K562 (cell line): ENCODE data around the gene SLMAP. TPM values are rescaled to one million over a fixed set of nuclear protein-coding genes. Genes with fewer than 3 reads are reported as not detected.

Source experiments
- ATAC-seq: fragments of 200-7000 bp; cut with Tn5 transposase; 3 replicates; pipeline ENCODE4 v1.9.1; 2020; ENCODE audit warnings: moderate library complexity
- BruUV-seq: library from RNA; stranded (reverse); fragments of 400-500 nt; replicated peaks from 2 replicates; lab custom pipeline; 2021; lab: Mats Ljungman, UMichigan
- CTCF ChIA-PET: fragments of 300-600 bp; formaldehyde crosslinking; extraction: SDS; loops from one replicate; lab custom pipeline; 2021; ENCODE audit warnings: low intra/inter-chr PET ratio; lab: Yijun Ruan, JAX
- POLR2A ChIA-PET: fragments of 300-600, 350-650 bp; sonication (Branson Sonifier 250); formaldehyde crosslinking; extraction: SDS; loops from one replicate; lab custom pipeline; 2021; ENCODE audit warnings: antibody characterized with exemption, inconsistent platforms; lab: Yijun Ruan, JAX
- DNase-seq, 4 experiments: peaks; one replicate each; pipeline versions ENCODE4 v3.0.0 to v3.0.0-alpha.2; 2011 to 2018; ENCODE audit warnings: low spot score in 3 of 4, mixed read lengths in 3 of 4; ENCODE audit errors: extremely low read depth in 1 of 4
- FAIRE-seq: peaks from 2 replicates; lab custom pipeline; 2011; peaks lifted over from hg19 to GRCh38; lab: Jason Lieb, UNC
- H2AFZ ChIP-seq: 2 replicates; pipeline ENCODE4 v1.6.0; 2011; ENCODE audit warnings: low read depth, low read length, control low read depth, inconsistent platforms
- H3K27ac ChIP-seq: fragments of 200-600 bp; 3 replicates; pipeline ENCODE4 v1.8.0; 2011; ENCODE audit warnings: low read depth, mild to moderate bottlenecking, control low read depth, inconsistent platforms, low read length, moderate library complexity, mixed read lengths; ENCODE audit errors: extremely low read depth
- H3K27me3 ChIP-seq, 2 experiments: fragments of 300-600 bp in 1 of 2; 2 replicates in 1 of 2; 3 replicates in 1 of 2; pipeline versions ENCODE4 v1.6.0 to v1.8.0; 2011; ENCODE audit warnings: inconsistent platforms in 2 of 2, low read length in 2 of 2, mild to moderate bottlenecking in 1 of 2, mixed read lengths in 1 of 2, moderate library complexity in 1 of 2; ENCODE audit not compliant: control insufficient read depth in 2 of 2, insufficient read depth in 2 of 2
- H3K36me3 ChIP-seq: fragments of 300-600 bp; 3 replicates; pipeline ENCODE4 v1.8.0; 2011; ENCODE audit warnings: mild to moderate bottlenecking, low read length, inconsistent platforms; ENCODE audit not compliant: control insufficient read depth, insufficient read depth
- H3K4me1 ChIP-seq, 2 experiments: fragments of 200-600 bp in 1 of 2; replicated peaks in 1 of 2; 2 replicates in 1 of 2; 3 replicates in 1 of 2; pipeline versions ENCODE4 v1.5.1 to v1.8.0; 2011; ENCODE audit warnings: inconsistent platforms in 2 of 2, low read length in 2 of 2, mild to moderate bottlenecking in 1 of 2, mixed read lengths in 1 of 2, moderate library complexity in 1 of 2; ENCODE audit not compliant: control insufficient read depth in 2 of 2, insufficient read depth in 2 of 2
- H3K4me2 ChIP-seq: 2 replicates; pipeline ENCODE4 v1.6.1; 2011; ENCODE audit warnings: low read length, control low read depth, inconsistent platforms, mixed read lengths; ENCODE audit not compliant: insufficient read depth
- H3K4me3 ChIP-seq: fragments of 200-600 bp; sonication (generic), shearing (Covaris generic); 2 replicates; pipeline ENCODE4 v1.5.1; 2016; ENCODE audit warnings: control low read depth, inconsistent platforms
- H3K79me2 ChIP-seq: fragments of 200-600 bp; 3 replicates; pipeline ENCODE4 v1.8.0; 2011; ENCODE audit warnings: low read length, inconsistent platforms; ENCODE audit not compliant: control insufficient read depth, insufficient read depth
- H3K9ac ChIP-seq, 2 experiments: 2 replicates each; pipeline versions ENCODE4 v1.6.0 to v1.6.1; 2011; ENCODE audit warnings: low read depth in 2 of 2, low read length in 2 of 2, control low read depth in 1 of 2, inconsistent platforms in 1 of 2, mild to moderate bottlenecking in 1 of 2, mixed read lengths in 1 of 2; ENCODE audit not compliant: insufficient read depth in 1 of 2
- H3K9me1 ChIP-seq: one replicate; pipeline ENCODE4 v1.6.0; 2011; ENCODE audit warnings: inconsistent platforms, mild to moderate bottlenecking, low read length, moderate library complexity; ENCODE audit not compliant: control insufficient read depth, insufficient read depth
- H3K9me3 ChIP-seq: replicated peaks from 2 replicates; pipeline ENCODE4 v1.5.1; 2011; ENCODE audit warnings: low read depth, low read length, inconsistent platforms; ENCODE audit not compliant: control insufficient read depth, insufficient read depth
- H4K20me1 ChIP-seq: replicated peaks from 2 replicates; pipeline ENCODE4 v1.6.1; 2011; ENCODE audit warnings: low read length, inconsistent platforms, mixed read lengths; ENCODE audit not compliant: control insufficient read depth, insufficient read depth
- ADNP ChIP-seq: fragments of 200-800 bp; sonication (Bioruptor generic); IDR thresholded peaks from 2 replicates; pipeline ENCODE4 v1.6.1; 2016; ENCODE audit warnings: missing genetic modification characterization, missing compliant biosample characterization
- CREB1 ChIP-seq, 2 experiments: sonication (generic) in 1 of 2; formaldehyde crosslinking in 1 of 2; IDR thresholded peaks; 2 replicates each; pipeline versions ENCODE4 v1.6.1 to v1.8.0; 2012 to 2022; ENCODE audit warnings: inconsistent platforms in 1 of 2, mild to moderate bottlenecking in 1 of 2, missing genetic modification reagents in 1 of 2, moderate library complexity in 1 of 2
- DMBX1 ChIP-seq: fragments of 250-450 bp; sonication (Bioruptor Pico); IDR thresholded peaks from 2 replicates; pipeline ENCODE4 v1.8.0; 2022; ENCODE audit warnings: inconsistent platforms, mild to moderate bottlenecking, moderate library complexity, borderline replicate concordance
- DPF2 ChIP-seq: fragments of 450-650 bp; IDR thresholded peaks from 2 replicates; pipeline ENCODE4 v1.6.1; 2016
- ESRRA ChIP-seq: fragments of 450-650 bp; IDR thresholded peaks from 2 replicates; pipeline ENCODE4 v1.6.1; 2014; ENCODE audit warnings: low read depth, mild to moderate bottlenecking, moderate library complexity, borderline replicate concordance
- EWSR1 ChIP-seq: fragments of 450-650 bp; IDR thresholded peaks from 2 replicates; pipeline ENCODE4 v1.6.1; 2018; ENCODE audit warnings: borderline replicate concordance, mild to moderate bottlenecking, low read depth, moderate library complexity; ENCODE audit not compliant: partially characterized antibody
- GATA2 ChIP-seq: sonication (generic); formaldehyde crosslinking; IDR thresholded peaks from 2 replicates; pipeline ENCODE4 v1.4.0; 2020; ENCODE audit warnings: mild to moderate bottlenecking, missing genetic modification reagents
- HDAC1 ChIP-seq, 2 experiments: fragments of 450-650 bp; IDR thresholded peaks; 2 replicates each; pipeline ENCODE4 v1.6.1; 2016 to 2017; ENCODE audit warnings: inconsistent platforms in 1 of 2, mild to moderate bottlenecking in 1 of 2, moderate library complexity in 1 of 2
- PTRF ChIP-seq: fragments of 450-650 bp; IDR thresholded peaks from 2 replicates; pipeline ENCODE4 v1.6.1; 2016; ENCODE audit warnings: mild to moderate bottlenecking, missing genetic modification characterization, missing compliant biosample characterization
- SMARCE1 ChIP-seq: fragments of 450-650 bp; IDR thresholded peaks from 2 replicates; pipeline ENCODE4 v1.7.1; 2016; ENCODE audit warnings: mild to moderate bottlenecking
- TEAD4 ChIP-seq, 2 experiments: sonication (generic) in 1 of 2; formaldehyde crosslinking in 1 of 2; IDR thresholded peaks; 2 replicates each; pipeline versions ENCODE4 v1.6.1 to v1.8.0; 2012 to 2022; ENCODE audit warnings: borderline replicate concordance in 1 of 2, inconsistent platforms in 1 of 2, low read length in 1 of 2, mild to moderate bottlenecking in 1 of 2, missing genetic modification reagents in 1 of 2
- XRCC5 ChIP-seq: fragments of 200-400 bp; formaldehyde crosslinking; IDR thresholded peaks from 2 replicates; pipeline ENCODE4 v1.6.1; 2017; ENCODE audit warnings: low read depth, mild to moderate bottlenecking, low read length
- ZFP30 ChIP-seq: fragments of 250-450 bp; sonication (Bioruptor Pico); IDR thresholded peaks from 2 replicates; pipeline ENCODE4 v1.8.0; 2022; ENCODE audit warnings: moderate library complexity, mild to moderate bottlenecking, inconsistent platforms, borderline replicate concordance
- ZFX ChIP-seq: sonication (generic); formaldehyde crosslinking; IDR thresholded peaks from 2 replicates; pipeline ENCODE4 v1.8.0; 2022; ENCODE audit warnings: mild to moderate bottlenecking, missing genetic modification reagents, moderate library complexity
- ZNF584 ChIP-seq: fragments of 200-800 bp; sonication (Bioruptor generic); IDR thresholded peaks from 2 replicates; pipeline ENCODE4 v1.6.1; 2016; ENCODE audit warnings: low read depth, mild to moderate bottlenecking, missing genetic modification characterization, missing compliant biosample characterization
- WGBS: fragments of 100-300 bp; shearing (Covaris generic); methylation state at CpG from one replicate; pipeline ENCODE4 v1.1.6; 2016; ENCODE audit warnings: low coverage, mixed read lengths; ENCODE audit not compliant: insufficient coverage; ENCODE audit errors: missing lambda C conversion rate; 5-methylcytosine and 5-hydroxymethylcytosine counted together
- in situ Hi-C: fragments of 300-500 bp; cut with MboI; formaldehyde crosslinking; loops from 4 replicates; pipeline ENCODE4 v1.15.0; 2018; ENCODE audit warnings: inconsistent platforms, mixed read lengths
- intact Hi-C: fragments of 100-400 bp; cut with micrococcal nuclease; formaldehyde crosslinking; loops from 2 replicates; pipeline ENCODE4 v1.14.2; 2022
- polyA plus RNA-seq, 8 experiments: library from polyadenylated mRNA; depleted of rRNA in 4 of 8; stranded (reverse) in 5 of 8; unstranded in 3 of 8; fragments of >200 nt; fragmentation: Nextera tagmentation in 2 of 8; fragmentation: Illumina TruSeq in 1 of 8; extraction: Ambion mirVana in 2 of 8; extraction: Trizol in 1 of 8; gene quantifications; 2 replicates each; pipeline versions ENCODE4 v1.2.1 to v1.2.3, GENCODE V29; 2011 to 2014; ENCODE audit warnings: inconsistent platforms in 1 of 8, missing spikeins in 1 of 8
- total RNA-seq, 7 experiments: library from RNA; depleted of rRNA in 6 of 7; stranded (reverse); fragments of >200 nt in 6 of 7; fragmentation: Illumina TruSeq in 2 of 7; extraction: Trizol in 2 of 7; gene quantifications; 2 replicates each; pipeline versions ENCODE4 v1.2.1 to v1.2.3, GENCODE V29; 2011 to 2021; ENCODE audit warnings: low replicate concordance in 1 of 7
- TF ChIP-seq, protein P1 (sequence below): fragments of 450-650 bp; IDR thresholded peaks from 2 replicates; pipeline ENCODE4 v1.6.1; 2016; ENCODE audit warnings: antibody characterized with exemption

Gene SLMAP
- total and polyA plus RNA-seq, 9 of the 15 experiments (the other 6 are each of a cell fraction or from before 2014, with no cell fraction given): 12.1 to 50.7 (median 28.3) TPM

DNA sequence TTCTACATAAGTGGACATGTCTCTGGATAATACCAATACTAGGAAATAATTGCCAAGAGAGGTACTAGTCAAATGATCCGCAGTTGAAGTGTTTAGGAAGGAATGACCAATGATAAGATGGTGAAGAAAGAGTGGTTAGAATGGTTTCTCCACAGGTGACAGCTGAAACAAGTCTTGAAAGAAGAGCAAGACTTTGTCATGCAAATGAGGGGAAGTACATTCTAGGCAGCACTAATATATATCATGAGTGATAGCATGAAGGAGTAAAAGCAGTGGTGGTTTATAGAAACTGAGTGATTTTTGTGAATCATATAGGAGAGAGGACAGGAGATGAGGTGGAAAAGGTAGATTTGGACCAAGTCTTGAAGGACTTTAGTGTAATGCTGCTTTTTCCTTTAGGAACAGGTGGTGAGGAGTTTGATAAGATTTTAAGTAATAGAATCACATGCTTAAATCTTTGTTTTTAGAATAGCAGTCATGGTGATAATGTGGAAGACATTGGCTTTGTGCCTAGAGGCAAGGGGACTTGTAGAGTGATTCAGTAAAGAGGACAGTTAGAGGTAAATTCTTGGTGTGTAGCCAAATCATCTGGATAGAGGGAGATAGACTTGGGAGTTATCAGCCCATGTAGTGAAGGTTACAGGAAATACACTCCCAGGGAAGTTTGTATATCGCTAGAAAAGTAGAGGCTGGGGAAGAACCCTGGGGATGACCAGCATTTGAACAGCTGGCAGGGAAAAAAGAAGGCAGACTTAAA lies 31.9 kb downstream of the SLMAP start (continued):
- TF ChIP-seq ZFP30: no peak
- TF ChIP-seq ESRRA: peak; percentile 16; the same call in 1 of the 2 replicates
- TF ChIP-seq HDAC1 (IDR thresholded peaks at IDR 0.05): peak in 1 of 2 experiments; percentile 58; a peak in 1 of 4 replicates
- 0 out of 2 replicates have a peak, but pooled peaks have one; percentile 26 for TF ChIP-seq ADNP (tag)
- peak; percentile 78 for TF ChIP-seq TEAD4 (IDR thresholded peaks at IDR 0.05; ENCODE audit: low read length)
- no peak for TF ChIP-seq TEAD4 (CRISPR knock-in tag; IDR thresholded peaks at IDR 0.05; ENCODE audit: borderline replicate concordance)
- TF ChIP-seq, protein P1, sequence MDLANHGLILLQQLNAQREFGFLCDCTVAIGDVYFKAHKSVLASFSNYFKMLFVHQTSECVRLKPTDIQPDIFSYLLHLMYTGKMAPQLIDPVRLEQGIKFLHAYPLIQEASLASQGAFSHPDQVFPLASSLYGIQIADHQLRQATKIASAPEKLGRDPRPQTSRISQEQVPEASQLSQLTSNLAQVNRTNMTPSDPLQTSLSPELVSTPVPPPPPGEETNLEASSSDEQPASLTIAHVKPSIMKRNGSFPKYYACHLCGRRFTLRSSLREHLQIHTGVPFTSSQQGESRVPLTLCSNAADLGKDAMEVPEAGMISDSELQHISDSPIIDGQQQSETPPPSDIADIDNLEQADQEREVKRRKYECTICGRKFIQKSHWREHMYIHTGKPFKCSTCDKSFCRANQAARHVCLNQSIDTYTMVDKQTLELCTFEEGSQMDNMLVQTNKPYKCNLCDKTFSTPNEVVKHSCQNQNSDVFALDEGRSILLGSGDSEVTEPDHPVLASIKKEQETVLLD: no peak
- TF ChIP-seq XRCC5: no peak

DNA sequence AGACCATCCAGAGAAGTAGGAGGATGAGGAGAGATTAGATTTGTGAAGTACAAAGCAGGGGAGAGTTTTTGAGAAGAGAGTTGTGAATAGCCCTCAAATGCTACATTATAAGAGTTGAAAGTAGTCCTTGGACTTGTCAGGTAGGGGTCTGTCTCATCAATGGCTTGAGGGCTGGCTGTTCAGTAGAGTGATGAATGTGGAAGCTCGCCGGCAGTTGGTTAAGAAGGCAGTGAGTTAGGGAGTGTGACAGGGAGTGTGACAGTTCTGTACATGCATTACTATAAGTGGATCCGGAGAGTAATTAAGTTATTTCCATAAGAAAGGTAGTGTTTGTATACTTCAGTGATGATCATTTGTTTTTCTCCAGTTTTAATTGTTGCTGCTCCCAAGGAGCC lies 32.5 kb downstream of the SLMAP start:
- no TSS peak for BruUV-seq
- H4K20me1 ChIP-seq: no peaks in the 10 kb centered on the region
- in situ Hi-C loops (no loop called here), intact Hi-C loops (no loop called here)
- H2AFZ ChIP-seq: no peak overlapping the region
- peak overlapping the region in 1 of 2 experiments; percentile 48; a peak in 3 of 4 replicates for H3K9ac ChIP-seq
- H3K4me3 ChIP-seq: no peak overlapping the region
- no peaks in the 10 kb centered on the region for H3K36me3 ChIP-seq
- POLR2A ChIA-PET: no interaction called here
- no peak for FAIRE-seq
- WGBS: 4% methylated on average over 3 of the region's 3 CpGs
- H3K27me3 ChIP-seq: no peaks in the 10 kb centered on the region
- H3K27ac ChIP-seq: peak overlapping the region; percentile 65
- DNase-seq: peak in 1 of 4 experiments; percentile 16
- peaks cover 9 to 44% of the 10 kb centered on the region in 2 experiments; a peak in 4 of 5 replicates for H3K4me1 ChIP-seq
- TF ChIP-seq DMBX1 (CRISPR knock-in tag): no peak
- TF ChIP-seq ZNF584 (CRISPR knock-in tag): no peak
- TF ChIP-seq PTRF (tag): no peak
- TF ChIP-seq EWSR1: no peak
- TF ChIP-seq SMARCE1: 0 out of 2 replicates have a peak, but pooled peaks have one; percentile 2
- no peak for TF ChIP-seq CREB1 (IDR thresholded peaks at IDR 0.05)
- TF ChIP-seq CREB1 (CRISPR knock-in tag; IDR thresholded peaks at IDR 0.05): no peak
- TF ChIP-seq DPF2: 0 out of 2 replicates have a peak, but pooled peaks have one; percentile 11
- TF ChIP-seq ZFX (CRISPR knock-in tag): no peak
- TF ChIP-seq GATA2 (CRISPR knock-in tag): 0 out of 2 replicates have a peak, but pooled peaks have one; percentile 7
- no peaks in the 10 kb centered on the region for H3K9me3 ChIP-seq
- peak overlapping the region; percentile 70 for H3K4me2 ChIP-seq
- peak; percentile 51 for ATAC-seq
- CTCF ChIA-PET: no interaction called here
- no peaks in the 10 kb centered on the region for H3K9me1 ChIP-seq
- peaks cover 82% of the 10 kb centered on the region for H3K79me2 ChIP-seq
